Vagina (tissue), 2 donors: ENCODE measurements around the gene KIF19.

Source experiments
- POLR2A ChIP-seq, 2 donors: fragments of 450-650 bp; IDR thresholded peaks; one replicate each; pipeline ENCODE4 v1.6.1; 2017; ENCODE audit warnings: antibody characterized with exemption in 2 of 2, mild to moderate bottlenecking in 2 of 2, moderate library complexity in 2 of 2
- TF ChIP-seq, protein P1 (sequence below), 3 experiments: fragments of 450-650 bp in 2 of 3; fragments of 200-600 bp in 1 of 3; sonication (generic) in 1 of 3; IDR thresholded peaks; one replicate each; pipeline ENCODE4 v1.5.1; 2017 to 2019; ENCODE audit warnings: antibody characterized with exemption in 3 of 3, mild to moderate bottlenecking in 2 of 3, moderate library complexity in 2 of 3

DNA sequence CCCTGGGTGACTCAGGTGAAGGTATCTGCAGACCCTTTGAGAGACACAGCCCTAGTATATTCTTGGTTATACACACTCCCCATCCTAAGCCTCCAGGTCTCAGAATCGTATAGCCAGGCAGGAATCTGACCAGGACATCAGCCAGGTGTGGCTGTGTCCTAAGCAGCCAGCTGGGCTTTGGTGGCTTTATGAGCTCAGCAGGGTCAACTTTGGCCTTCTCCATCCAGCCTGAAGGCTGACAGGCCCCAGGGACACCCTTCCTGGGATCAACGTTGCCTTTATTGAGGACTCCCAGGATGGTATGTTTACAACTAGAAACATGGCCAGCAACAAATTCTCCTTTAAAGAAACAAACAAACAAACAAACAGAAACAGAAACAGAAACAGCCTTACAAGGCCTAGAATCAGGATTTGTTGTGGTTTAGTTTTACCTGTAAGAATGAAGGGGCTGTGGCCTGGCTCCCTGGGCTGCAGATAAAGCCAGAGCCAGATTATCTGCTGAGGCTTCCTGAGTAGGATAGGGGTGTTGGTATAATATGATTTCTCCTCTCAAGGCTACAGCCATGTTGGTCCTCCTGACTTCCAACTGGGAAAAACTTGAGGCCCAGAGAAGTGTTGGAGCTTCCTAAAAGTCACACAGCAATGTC, 8.5 kb downstream of the KIF19 start:
- TF ChIP-seq POLR2A (IDR thresholded peaks at IDR 0.05) = no peak
- TF ChIP-seq, protein P1, sequence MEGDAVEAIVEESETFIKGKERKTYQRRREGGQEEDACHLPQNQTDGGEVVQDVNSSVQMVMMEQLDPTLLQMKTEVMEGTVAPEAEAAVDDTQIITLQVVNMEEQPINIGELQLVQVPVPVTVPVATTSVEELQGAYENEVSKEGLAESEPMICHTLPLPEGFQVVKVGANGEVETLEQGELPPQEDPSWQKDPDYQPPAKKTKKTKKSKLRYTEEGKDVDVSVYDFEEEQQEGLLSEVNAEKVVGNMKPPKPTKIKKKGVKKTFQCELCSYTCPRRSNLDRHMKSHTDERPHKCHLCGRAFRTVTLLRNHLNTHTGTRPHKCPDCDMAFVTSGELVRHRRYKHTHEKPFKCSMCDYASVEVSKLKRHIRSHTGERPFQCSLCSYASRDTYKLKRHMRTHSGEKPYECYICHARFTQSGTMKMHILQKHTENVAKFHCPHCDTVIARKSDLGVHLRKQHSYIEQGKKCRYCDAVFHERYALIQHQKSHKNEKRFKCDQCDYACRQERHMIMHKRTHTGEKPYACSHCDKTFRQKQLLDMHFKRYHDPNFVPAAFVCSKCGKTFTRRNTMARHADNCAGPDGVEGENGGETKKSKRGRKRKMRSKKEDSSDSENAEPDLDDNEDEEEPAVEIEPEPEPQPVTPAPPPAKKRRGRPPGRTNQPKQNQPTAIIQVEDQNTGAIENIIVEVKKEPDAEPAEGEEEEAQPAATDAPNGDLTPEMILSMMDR (IDR thresholded peaks at IDR 0.05) = no peak
